HL-60 (cell line): ENCODE results near the gene GNAQ.

Experiments used
- CTCF ChIP-seq: IDR thresholded peaks from one replicate; pipeline ENCODE4 v1.5.1; 2011; ENCODE audit warnings: low read length, control low read depth, inconsistent platforms; ENCODE audit not compliant: insufficient read depth
- GABPA ChIP-seq: IDR thresholded peaks from 2 replicates; pipeline ENCODE4 v1.6.1; 2012; ENCODE audit warnings: low read depth
- POLR2AphosphoS5 ChIP-seq: IDR thresholded peaks from 2 replicates; pipeline ENCODE4 v1.6.1; 2012; ENCODE audit warnings: low read depth

- TF ChIP-seq CTCF (no peak), POLR2AphosphoS5 (no peak), GABPA (no peak)
Measured at GRCh38 chr9:77843871-77844155, 187.8 kb downstream of the GNAQ start.
